ENCODE measurements around the gene PLXNA4.

DNA sequence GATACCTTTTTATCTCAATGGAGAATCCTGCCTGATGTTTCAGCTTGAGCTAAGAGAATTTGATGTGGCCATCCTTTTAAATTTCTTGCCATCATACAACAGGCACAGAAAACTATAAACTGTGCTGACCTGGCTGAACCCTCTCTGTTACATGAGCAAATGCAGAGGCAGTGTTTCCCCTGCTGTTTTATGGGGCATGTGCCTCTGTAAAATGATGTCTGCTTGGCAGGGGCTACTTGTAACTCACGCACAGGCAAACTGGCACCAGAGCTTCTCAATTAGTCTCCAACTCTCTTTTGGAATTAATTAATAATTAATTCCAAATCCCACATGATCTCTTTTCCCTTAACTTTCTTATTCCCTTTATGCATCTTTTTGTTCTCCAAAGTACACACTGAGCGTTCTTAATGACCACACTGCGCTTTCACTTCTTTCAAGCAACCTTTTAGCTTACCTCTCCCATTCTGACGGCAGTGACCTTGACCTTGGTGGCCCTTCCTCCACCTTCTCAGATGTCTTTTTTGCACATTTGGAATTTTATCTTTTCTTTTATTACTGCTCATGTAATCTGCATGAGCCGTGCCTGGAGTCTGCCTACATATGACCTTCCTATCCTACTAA, 334.0 kb downstream of the PLXNA4 start:
- TF ChIP-seq, protein P1, sequence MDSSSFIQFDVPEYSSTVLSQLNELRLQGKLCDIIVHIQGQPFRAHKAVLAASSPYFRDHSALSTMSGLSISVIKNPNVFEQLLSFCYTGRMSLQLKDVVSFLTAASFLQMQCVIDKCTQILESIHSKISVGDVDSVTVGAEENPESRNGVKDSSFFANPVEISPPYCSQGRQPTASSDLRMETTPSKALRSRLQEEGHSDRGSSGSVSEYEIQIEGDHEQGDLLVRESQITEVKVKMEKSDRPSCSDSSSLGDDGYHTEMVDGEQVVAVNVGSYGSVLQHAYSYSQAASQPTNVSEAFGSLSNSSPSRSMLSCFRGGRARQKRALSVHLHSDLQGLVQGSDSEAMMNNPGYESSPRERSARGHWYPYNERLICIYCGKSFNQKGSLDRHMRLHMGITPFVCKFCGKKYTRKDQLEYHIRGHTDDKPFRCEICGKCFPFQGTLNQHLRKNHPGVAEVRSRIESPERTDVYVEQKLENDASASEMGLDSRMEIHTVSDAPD (CRISPR knock-in tag; IDR thresholded peaks at IDR 0.05), result no peak
- TF ChIP-seq, protein P2, sequence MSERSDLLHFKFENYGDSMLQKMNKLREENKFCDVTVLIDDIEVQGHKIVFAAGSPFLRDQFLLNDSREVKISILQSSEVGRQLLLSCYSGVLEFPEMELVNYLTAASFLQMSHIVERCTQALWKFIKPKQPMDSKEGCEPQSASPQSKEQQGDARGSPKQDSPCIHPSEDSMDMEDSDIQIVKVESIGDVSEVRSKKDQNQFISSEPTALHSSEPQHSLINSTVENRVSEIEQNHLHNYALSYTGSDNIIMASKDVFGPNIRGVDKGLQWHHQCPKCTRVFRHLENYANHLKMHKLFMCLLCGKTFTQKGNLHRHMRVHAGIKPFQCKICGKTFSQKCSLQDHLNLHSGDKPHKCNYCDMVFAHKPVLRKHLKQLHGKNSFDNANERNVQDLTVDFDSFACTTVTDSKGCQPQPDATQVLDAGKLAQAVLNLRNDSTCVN (CRISPR knock-in tag; IDR thresholded peaks at IDR 0.05), result no peak
- TF ChIP-seq YY1 (IDR thresholded peaks at IDR 0.05; ENCODE audit: borderline replicate concordance in 1 of 3, control insufficient read depth in 1 of 3, extremely low read depth in 1 of 3, insufficient read depth in 3 of 3, insufficient read length in 1 of 3, insufficient replicate concordance in 2 of 3, low read depth in 1 of 3, low read length in 2 of 3) (no peak), MXI1 (IDR thresholded peaks at IDR 0.05; ENCODE audit: low read depth, low read length) (no peak), EP300 (IDR thresholded peaks at IDR 0.05; ENCODE audit: low read length) (no peak), SIN3A (IDR thresholded peaks at IDR 0.05; ENCODE audit: borderline replicate concordance in 2 of 2, control insufficient read depth in 1 of 2, low read depth in 2 of 2, low read length in 2 of 2) (no peak), HMG20A (CRISPR knock-in tag; conservative IDR thresholded peaks at IDR 0.05) (no peak), KLF1 (tag; IDR thresholded peaks at IDR 0.05) (no peak)
- TF ChIP-seq, protein P3, sequence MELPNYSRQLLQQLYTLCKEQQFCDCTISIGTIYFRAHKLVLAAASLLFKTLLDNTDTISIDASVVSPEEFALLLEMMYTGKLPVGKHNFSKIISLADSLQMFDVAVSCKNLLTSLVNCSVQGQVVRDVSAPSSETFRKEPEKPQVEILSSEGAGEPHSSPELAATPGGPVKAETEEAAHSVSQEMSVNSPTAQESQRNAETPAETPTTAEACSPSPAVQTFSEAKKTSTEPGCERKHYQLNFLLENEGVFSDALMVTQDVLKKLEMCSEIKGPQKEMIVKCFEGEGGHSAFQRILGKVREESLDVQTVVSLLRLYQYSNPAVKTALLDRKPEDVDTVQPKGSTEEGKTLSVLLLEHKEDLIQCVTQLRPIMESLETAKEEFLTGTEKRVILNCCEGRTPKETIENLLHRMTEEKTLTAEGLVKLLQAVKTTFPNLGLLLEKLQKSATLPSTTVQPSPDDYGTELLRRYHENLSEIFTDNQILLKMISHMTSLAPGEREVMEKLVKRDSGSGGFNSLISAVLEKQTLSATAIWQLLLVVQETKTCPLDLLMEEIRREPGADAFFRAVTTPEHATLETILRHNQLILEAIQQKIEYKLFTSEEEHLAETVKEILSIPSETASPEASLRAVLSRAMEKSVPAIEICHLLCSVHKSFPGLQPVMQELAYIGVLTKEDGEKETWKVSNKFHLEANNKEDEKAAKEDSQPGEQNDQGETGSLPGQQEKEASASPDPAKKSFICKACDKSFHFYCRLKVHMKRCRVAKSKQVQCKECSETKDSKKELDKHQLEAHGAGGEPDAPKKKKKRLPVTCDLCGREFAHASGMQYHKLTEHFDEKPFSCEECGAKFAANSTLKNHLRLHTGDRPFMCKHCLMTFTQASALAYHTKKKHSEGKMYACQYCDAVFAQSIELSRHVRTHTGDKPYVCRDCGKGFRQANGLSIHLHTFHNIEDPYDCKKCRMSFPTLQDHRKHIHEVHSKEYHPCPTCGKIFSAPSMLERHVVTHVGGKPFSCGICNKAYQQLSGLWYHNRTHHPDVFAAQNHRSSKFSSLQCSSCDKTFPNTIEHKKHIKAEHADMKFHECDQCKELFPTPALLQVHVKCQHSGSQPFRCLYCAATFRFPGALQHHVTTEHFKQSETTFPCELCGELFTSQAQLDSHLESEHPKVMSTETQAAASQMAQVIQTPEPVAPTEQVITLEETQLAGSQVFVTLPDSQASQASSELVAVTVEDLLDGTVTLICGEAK (IDR thresholded peaks at IDR 0.05), result no peak
- TF ChIP-seq, protein P3 (CRISPR knock-in tag; IDR thresholded peaks at IDR 0.05), result no peak
